ENCODE data around the gene KIF17. TPM values are rescaled to one million over a fixed set of nuclear protein-coding genes. Genes with fewer than 3 reads are reported as not detected.

The KIF17 gene
- total RNA-seq, 1 donor: 2.2 TPM

- no peak overlapping the region for H3K4me3 ChIP-seq (ENCODE audit: low read depth, low read length)
- no peak for DNase-seq (ENCODE audit: low read depth)
- TF ChIP-seq, protein P1, sequence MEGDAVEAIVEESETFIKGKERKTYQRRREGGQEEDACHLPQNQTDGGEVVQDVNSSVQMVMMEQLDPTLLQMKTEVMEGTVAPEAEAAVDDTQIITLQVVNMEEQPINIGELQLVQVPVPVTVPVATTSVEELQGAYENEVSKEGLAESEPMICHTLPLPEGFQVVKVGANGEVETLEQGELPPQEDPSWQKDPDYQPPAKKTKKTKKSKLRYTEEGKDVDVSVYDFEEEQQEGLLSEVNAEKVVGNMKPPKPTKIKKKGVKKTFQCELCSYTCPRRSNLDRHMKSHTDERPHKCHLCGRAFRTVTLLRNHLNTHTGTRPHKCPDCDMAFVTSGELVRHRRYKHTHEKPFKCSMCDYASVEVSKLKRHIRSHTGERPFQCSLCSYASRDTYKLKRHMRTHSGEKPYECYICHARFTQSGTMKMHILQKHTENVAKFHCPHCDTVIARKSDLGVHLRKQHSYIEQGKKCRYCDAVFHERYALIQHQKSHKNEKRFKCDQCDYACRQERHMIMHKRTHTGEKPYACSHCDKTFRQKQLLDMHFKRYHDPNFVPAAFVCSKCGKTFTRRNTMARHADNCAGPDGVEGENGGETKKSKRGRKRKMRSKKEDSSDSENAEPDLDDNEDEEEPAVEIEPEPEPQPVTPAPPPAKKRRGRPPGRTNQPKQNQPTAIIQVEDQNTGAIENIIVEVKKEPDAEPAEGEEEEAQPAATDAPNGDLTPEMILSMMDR (IDR thresholded peaks at IDR 0.05; ENCODE audit: insufficient read depth, low read depth, low read length): no peak
These were observed 85.4 kb downstream of the KIF17 start for GRCh38 chr1:20632386-20632785.

DNA sequence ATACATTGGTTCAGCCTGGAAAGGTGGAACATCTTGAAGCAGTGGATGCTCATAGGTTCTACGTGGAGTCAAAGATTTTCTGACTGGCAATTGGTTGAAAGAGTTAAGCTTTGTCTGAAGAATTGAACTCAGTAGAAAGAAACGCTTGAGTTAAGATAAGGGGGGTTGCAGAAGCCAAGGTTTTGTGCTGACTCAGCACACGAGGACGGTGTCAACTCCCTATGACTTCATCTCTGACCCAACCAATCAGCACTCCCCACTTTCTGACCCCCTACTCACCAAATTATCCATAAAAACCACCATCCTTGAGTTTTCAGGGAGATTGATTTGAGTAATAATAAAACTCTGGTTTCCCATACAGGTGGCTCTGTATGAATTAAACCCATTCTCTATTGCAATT is 87.1 kb downstream of the KIF17 start:
- H3K4me3 ChIP-seq (ENCODE audit: low read depth, low read length): no peak overlapping the region
- no peak for DNase-seq (ENCODE audit: low read depth)
- TF ChIP-seq, protein P1 (IDR thresholded peaks at IDR 0.05; ENCODE audit: insufficient read depth, low read depth, low read length): no peak

GRCh38 chr1:20626524-20626923 is 91.3 kb downstream of the KIF17 start:
- TF ChIP-seq, protein P1 (IDR thresholded peaks at IDR 0.05; ENCODE audit: insufficient read depth, low read depth, low read length): no peak
- no peak for DNase-seq (ENCODE audit: low read depth)
- H3K4me3 ChIP-seq (ENCODE audit: low read depth, low read length): no peak overlapping the region

- DNase-seq (ENCODE audit: low read depth): no peak
These were observed 91.7 kb downstream of the KIF17 start for GRCh38 chr1:20626098-20626427.

DNA sequence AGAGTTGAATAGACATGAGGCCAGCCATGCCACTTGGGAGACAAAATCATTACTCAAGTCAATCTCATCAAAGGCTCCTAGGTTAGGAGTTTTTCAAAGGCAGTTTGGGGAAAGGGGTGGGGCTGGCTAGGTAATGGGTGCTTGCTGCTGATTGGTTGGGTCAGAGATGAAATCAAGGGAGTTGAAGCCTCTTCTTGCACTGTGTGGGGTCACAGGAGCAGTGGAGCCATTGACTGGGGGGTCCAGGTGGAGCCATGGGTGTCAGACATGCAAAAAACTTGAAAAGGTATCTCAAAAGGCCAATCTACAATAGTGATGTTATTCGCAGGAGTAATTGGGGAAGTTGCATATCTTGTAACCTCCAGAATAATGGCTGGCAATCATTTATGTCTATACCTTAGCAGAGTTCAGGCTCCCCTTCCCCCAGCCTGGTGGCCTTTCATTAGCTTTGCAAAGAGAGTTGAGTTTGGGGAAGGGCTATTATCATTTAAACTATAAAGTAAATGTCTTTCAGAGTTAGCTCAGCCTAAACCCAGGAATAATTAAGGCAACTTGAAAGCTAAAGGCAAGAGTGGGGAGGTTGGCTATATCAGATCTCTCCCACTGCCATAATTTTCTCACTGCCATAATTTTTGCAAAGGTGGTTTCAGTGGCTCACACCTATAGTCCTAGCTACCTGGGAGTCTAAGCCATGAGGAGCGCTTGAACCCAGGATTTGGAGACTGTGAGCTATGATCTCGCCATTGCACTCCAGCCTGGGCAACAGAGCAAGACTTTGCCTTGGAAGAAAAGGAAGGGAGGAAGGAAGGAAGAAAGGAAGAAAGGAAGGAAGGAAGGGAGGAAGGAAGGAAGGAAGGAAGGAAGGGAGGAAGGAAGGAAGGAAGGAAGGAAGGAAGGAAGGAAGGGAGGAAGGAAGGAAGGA is 92.4 kb downstream of the KIF17 start:
- H3K4me3 ChIP-seq (ENCODE audit: low read depth, low read length): no peak overlapping the region
- TF ChIP-seq, protein P1 (IDR thresholded peaks at IDR 0.05; ENCODE audit: insufficient read depth, low read depth, low read length): no peak
- DNase-seq (ENCODE audit: low read depth): no peak

More at GRCh38 chr1:20626098-20626427, 91.7 kb downstream of the KIF17 start:
- H3K4me3 ChIP-seq (ENCODE audit: low read depth, low read length): no peak overlapping the region
- TF ChIP-seq, protein P1 (IDR thresholded peaks at IDR 0.05; ENCODE audit: insufficient read depth, low read depth, low read length): no peak

- no peak for DNase-seq (ENCODE audit: low read depth)
- TF ChIP-seq, protein P1 (IDR thresholded peaks at IDR 0.05; ENCODE audit: insufficient read depth, low read depth, low read length): no peak
- H3K4me3 ChIP-seq (ENCODE audit: low read depth, low read length): no peak overlapping the region
These were observed 93.1 kb downstream of the KIF17 start for GRCh38 chr1:20624709-20625108.
